Heart left ventricle (tissue), 16 donors: ENCODE data around the gene TC2N. TPM values are rescaled to one million over a fixed set of nuclear protein-coding genes. Genes with fewer than 3 reads are reported as not detected.
A peak's percentile ranks its signal among the peaks of the same experiment; 100 is the strongest.
"Not testable (repeated sequence)": the region's sequence is repeated elsewhere in the genome, so short reads cannot be mapped to it uniquely, and the experiment has no call there.

Experiments used
- ATAC-seq, 4 donors: fragments of 200-7000 bp; cut with Tn5 transposase; one replicate each; pipeline ENCODE4 v1.9.1; 2020 to 2022; ENCODE audit warnings: moderate library complexity in 4 of 4, mild to moderate bottlenecking in 3 of 4, moderate number of reproducible peaks in 1 of 4
- DNase-seq, 5 donors: peaks; one replicate each; pipeline ENCODE4 v3.0.0-alpha.2; 2020
- H3K27ac ChIP-seq, 12 donors: fragments of 200-600 bp; sonication (generic) in 4 of 12; one replicate each; pipeline versions ENCODE4 v1.5.0 to v1.8.0; 2016 to 2022; ENCODE audit warnings: mild to moderate bottlenecking in 2 of 12
- H3K27me3 ChIP-seq, 9 donors: fragments of 200-600 bp; sonication (generic) in 2 of 9; one replicate each; pipeline versions ENCODE4 v1.5.1 to v1.8.0; 2016 to 2022; ENCODE audit warnings: mild to moderate bottlenecking in 3 of 9
- H3K36me3 ChIP-seq, 9 donors: fragments of 200-600 bp; sonication (generic) in 2 of 9; one replicate each; pipeline versions ENCODE4 v1.5.0 to v1.8.0; 2018 to 2022; ENCODE audit warnings: mild to moderate bottlenecking in 2 of 9
- H3K4me1 ChIP-seq, 12 donors: fragments of 200-600 bp; sonication (generic) in 4 of 12; one replicate each; pipeline versions ENCODE4 v1.5.0 to v1.8.0; 2016 to 2022; ENCODE audit warnings: mild to moderate bottlenecking in 3 of 12
- H3K4me3 ChIP-seq, 12 donors: fragments of 200-600 bp; sonication (generic) in 4 of 12; one replicate each; pipeline versions ENCODE4 v1.5.0 to v1.8.0; 2017 to 2022; ENCODE audit warnings: mild to moderate bottlenecking in 9 of 12, moderate library complexity in 4 of 12
- H3K9me3 ChIP-seq, 12 donors: fragments of 200-600 bp; sonication (generic) in 4 of 12; one replicate each; pipeline versions ENCODE4 v1.5.0 to v1.8.0; 2016 to 2022; ENCODE audit warnings: mild to moderate bottlenecking in 1 of 12
- POLR2A ChIP-seq, 2 donors: fragments of 450-650 bp; IDR thresholded peaks; one replicate each; pipeline ENCODE4 v1.6.1; 2017; ENCODE audit warnings: antibody characterized with exemption in 2 of 2, mild to moderate bottlenecking in 2 of 2, moderate library complexity in 2 of 2
- WGBS, 4 donors: extraction: QIAGEN DNeasy Blood & Tissue Kit in 2 of 4; methylation state at CpG; one replicate each; pipeline versions ENCODE4 v1.1.5 to v1.1.7; 2013 to 2018; 5-methylcytosine and 5-hydroxymethylcytosine counted together
- intact Hi-C, 10 donors: fragments of 100-400 bp; cut with DNase I; formaldehyde crosslinking; loops; one replicate each; pipeline versions ENCODE4 v1.11.1 to v1.14.2; 2022
- polyA plus RNA-seq, 2 donors: library from polyadenylated mRNA; stranded (reverse); fragments of 200-250 nt; gene quantifications; one replicate each; pipeline ENCODE4 v1.2.3, GENCODE V29; 2013
- total RNA-seq, 9 donors: library from RNA; depleted of rRNA in 2 of 9; stranded (reverse); fragments of >200 nt in 2 of 9; fragmentation: NEBNext Ultra II Directional in 3 of 9; extraction: Animal tissue kit (Norgen Biotek cat#: 25700) in 3 of 9; gene quantifications; one replicate each; pipeline versions ENCODE4 v1.1.0 to v1.2.4, GENCODE V29; 2016 to 2023
- TF ChIP-seq, protein P1 (sequence below), 12 donors: fragments of 200-600 bp; sonication (generic) in 4 of 12; IDR thresholded peaks; one replicate each; pipeline versions ENCODE4 v1.5.0 to v1.8.0; 2018 to 2022; ENCODE audit warnings: antibody characterized with exemption in 12 of 12, mild to moderate bottlenecking in 5 of 12
- donor health status: ischemic (EF 13 %, LVEDD 7.1; RV severe dilation, severe dysfunction).
- donor health status: healthy with polysubstance abuse.
- donor health status: DM: no; HTN: yes; CAD: no.
- donor health status: DM: no; HTN: no; CAD: no.
- donor health status: ischemic (EF 25% LVEDD 6.9; RV normal size, moderate dysfunction).
- donor health status: ischemic (EF 25% LVEDD 5.7; RV mildly dilated, moderate dysfunction).
- donor health status: healthy.
- donor health status: DM: yes; HTN: yes; CAD: no.
- donor health status: ischemic (EF 35%, LVEDD 5.7; RV mildly dilated, moderate dysfunction).
- donor health status: nonischemic (EF 11% LVEDD 7.7; RV severe dilation, severe dysfunction).
- donor health status: DM: yes; HTN: yes; CAD: no.
- donor health status: PGD.
- donor health status: ischemic (EF 29% LVEDD 5.4; RV normal size, mild dysfunction).
- donor health status: nonischemic (EF 23%, LVEDD 6.1; RV moderate dilation, normal function).

Gene TC2N
- total and polyA plus RNA-seq, 11 donors = 1.1 to 17.1 (median 2.8) TPM

DNA sequence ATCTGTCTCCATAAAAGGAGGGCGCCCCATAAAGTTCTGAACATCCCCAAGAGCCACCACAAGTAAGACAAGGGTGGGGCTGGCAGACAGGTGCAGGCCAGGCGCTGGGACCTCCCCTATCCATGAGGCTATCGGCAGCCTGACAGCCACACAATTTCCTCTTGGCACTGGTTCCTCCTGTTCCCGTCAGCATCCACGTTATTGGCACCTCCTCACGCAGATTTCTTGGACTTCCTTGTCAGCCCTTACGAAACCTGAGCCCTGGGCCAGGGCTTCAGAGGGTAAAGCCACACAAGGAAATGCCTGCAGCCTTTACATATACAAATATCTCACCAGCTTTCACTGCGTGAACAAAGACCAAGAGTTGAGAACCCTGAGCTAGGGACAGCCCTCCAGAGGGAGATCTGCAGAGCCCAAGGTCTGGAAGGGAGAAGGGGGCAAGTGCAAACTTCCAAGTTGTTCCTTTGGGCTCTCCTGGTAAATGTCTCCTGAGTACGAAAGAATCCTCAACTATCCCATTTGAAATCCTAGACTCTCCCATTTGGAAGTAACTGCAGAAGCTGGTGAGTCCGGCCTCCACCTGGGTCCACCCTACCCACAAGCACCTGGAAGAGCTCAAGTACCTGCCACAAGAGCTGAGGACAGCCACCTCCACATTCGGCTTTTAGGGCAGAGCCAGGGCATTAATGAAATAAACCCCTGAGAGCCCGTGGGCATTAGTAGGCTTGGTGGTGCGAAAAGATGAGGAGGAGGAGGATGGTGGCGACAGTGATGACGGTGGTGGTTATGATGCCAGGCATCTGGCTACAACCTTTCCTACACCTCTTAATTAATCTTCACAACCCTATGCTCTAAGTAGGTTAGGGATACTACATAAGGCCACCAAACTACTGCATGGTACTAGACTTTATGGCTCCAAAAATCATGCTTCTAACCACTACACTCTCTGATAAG lies 5.5 kb upstream of the TC2N start:
- ATAC-seq = peak; percentile 66 to 86 (median 84)
- Histone ChIP-seq H3K9me3 (peaks cover 0 to 7% (median 0%) of the 10 kb centered on the region in 12 donors), H3K27ac (peak overlapping the region in 10 of 12 donors; percentile 4 to 70 (median 41)), H3K27me3 (peaks cover 0 to 5% (median 0%) of the 10 kb centered on the region in 9 donors), H3K4me1 (peaks cover 0 to 39% (median 9%) of the 10 kb centered on the region in 12 donors), H3K36me3 (peaks cover 0 to 85% (median 3%) of the 10 kb centered on the region in 9 donors), H3K4me3 (peak overlapping the region in 1 of 12 donors; percentile 27)
- 50 to 60% (median 56%) methylated on average over 14 to 15 of the region's 15 CpGs for WGBS, 4 donors
- TF ChIP-seq, protein P1, sequence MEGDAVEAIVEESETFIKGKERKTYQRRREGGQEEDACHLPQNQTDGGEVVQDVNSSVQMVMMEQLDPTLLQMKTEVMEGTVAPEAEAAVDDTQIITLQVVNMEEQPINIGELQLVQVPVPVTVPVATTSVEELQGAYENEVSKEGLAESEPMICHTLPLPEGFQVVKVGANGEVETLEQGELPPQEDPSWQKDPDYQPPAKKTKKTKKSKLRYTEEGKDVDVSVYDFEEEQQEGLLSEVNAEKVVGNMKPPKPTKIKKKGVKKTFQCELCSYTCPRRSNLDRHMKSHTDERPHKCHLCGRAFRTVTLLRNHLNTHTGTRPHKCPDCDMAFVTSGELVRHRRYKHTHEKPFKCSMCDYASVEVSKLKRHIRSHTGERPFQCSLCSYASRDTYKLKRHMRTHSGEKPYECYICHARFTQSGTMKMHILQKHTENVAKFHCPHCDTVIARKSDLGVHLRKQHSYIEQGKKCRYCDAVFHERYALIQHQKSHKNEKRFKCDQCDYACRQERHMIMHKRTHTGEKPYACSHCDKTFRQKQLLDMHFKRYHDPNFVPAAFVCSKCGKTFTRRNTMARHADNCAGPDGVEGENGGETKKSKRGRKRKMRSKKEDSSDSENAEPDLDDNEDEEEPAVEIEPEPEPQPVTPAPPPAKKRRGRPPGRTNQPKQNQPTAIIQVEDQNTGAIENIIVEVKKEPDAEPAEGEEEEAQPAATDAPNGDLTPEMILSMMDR (IDR thresholded peaks at IDR 0.05) = no peak
- TF ChIP-seq POLR2A (IDR thresholded peaks at IDR 0.05) = no peak
- DNase-seq = peak in 4 of 5 donors; percentile 66 to 75 (median 67)
- intact Hi-C loops = no loop called here

DNA sequence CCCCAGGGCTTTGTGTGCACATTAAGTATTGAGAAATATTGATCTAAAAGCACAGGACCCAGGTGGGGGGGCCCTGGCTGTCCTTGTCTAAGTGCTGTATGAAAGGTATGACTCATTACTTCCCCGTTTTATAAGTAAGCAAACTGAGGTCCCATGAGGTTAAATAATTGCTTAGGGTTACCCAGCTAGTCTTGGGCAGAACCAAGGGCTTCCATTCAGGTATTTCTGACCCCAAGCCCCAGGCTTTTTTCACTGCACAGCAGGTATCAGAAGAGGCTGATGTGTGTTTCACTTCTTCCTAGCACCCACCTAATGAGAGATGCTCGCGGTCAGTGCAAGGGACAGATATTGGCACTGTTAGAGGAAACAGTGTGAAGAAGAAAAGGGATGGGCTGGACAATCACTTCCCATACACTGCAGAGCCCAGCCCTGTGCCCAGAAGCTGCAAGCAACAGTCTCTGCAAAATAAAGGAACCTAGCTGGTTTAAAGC lies 4.7 kb upstream of the TC2N start:
- H3K9me3 ChIP-seq = peaks cover 0 to 9% (median 0%) of the 10 kb centered on the region in 12 donors
- peaks cover 0 to 5% (median 0%) of the 10 kb centered on the region in 9 donors for H3K27me3 ChIP-seq
- peaks cover 0 to 42% (median 9%) of the 10 kb centered on the region in 12 donors for H3K4me1 ChIP-seq
- H3K36me3 ChIP-seq = peaks cover 0 to 78% (median 3%) of the 10 kb centered on the region in 9 donors
- H3K27ac ChIP-seq = peak overlapping the region in 8 of 12 donors; percentile 4 to 70 (median 50)
- peak in 3 of 4 donors; percentile 16 to 47 (median 43) for ATAC-seq
- intact Hi-C loops = no loop called here
- DNase-seq = no peak
- peak overlapping the region in 1 of 12 donors; percentile 27 for H3K4me3 ChIP-seq
- no peak for TF ChIP-seq POLR2A (IDR thresholded peaks at IDR 0.05)
- WGBS, 4 donors = 40 to 61% (median 52%) methylated on average over 3 of the region's 3 CpGs

DNA sequence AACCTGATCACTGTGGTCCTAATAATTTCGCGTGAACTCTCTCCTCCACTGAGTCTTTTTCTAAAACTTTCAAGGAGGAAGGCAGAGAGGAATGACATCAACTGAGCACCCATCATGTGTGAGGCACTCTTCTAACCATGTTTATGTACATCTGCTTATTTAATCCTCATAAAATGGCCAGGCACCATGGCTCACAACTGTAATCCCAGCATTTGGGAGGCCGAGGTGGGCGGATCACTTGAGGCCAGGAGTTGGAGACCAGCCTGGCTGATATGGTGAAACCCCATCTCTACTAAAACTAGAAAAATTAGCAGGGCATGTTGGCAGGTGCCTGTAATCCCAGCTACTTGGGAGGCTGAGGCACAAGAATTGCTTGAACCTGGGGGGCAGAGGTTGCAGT lies 4.1 kb upstream of the TC2N start:
- H3K4me1 ChIP-seq = peaks cover 0 to 42% (median 9%) of the 10 kb centered on the region in 12 donors
- ATAC-seq, H3K27me3 ChIP-seq, H3K4me3 ChIP-seq, H3K9me3 ChIP-seq, intact Hi-C loops, DNase-seq: not testable (repeated sequence)
- 80 to 96% (median 92%) methylated on average over 4 of the region's 4 CpGs for WGBS, 4 donors
- H3K27ac ChIP-seq = peak overlapping the region in 4 of 12 donors; percentile 17 to 70 (median 57)
- peaks cover 0 to 71% (median 3%) of the 10 kb centered on the region in 9 donors for H3K36me3 ChIP-seq

DNA sequence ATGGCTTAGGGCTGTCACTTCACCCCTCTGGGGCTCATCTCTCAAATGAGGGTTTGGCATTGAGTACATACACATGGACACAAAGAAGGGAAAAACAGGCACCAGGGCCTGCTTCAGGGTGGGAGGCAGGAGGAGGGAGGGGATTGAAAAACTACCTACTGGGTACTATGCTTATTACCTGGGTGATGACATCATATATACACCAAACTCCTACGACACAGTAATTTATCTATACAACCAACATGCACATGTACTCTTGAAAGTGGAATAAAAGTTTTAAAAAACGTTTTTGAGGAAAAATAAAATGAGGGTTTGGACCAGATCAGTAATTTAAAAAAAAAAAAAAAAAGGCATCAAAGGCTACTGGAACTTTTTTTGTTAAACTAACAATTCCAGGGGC lies 3.6 kb upstream of the TC2N start:
- 32 to 54% (median 53%) methylated on average over 2 of the region's 2 CpGs for WGBS, 4 donors
- DNase-seq (no peak), ATAC-seq (no peak)
- Histone ChIP-seq H3K4me3 (no peak overlapping the region), H3K9me3 (peaks cover 0 to 9% (median 0%) of the 10 kb centered on the region in 12 donors), H3K27me3 (peaks cover 0 to 5% (median 0%) of the 10 kb centered on the region in 9 donors), H3K4me1 (peaks cover 0 to 42% (median 9%) of the 10 kb centered on the region in 12 donors), H3K27ac (peak overlapping the region in 1 of 12 donors; percentile 70), H3K36me3 (peaks cover 0 to 66% (median 3%) of the 10 kb centered on the region in 9 donors)
- TF ChIP-seq POLR2A (IDR thresholded peaks at IDR 0.05) = no peak
- TF ChIP-seq, protein P1 (IDR thresholded peaks at IDR 0.05) = no peak
- intact Hi-C loops = no loop called here

DNA sequence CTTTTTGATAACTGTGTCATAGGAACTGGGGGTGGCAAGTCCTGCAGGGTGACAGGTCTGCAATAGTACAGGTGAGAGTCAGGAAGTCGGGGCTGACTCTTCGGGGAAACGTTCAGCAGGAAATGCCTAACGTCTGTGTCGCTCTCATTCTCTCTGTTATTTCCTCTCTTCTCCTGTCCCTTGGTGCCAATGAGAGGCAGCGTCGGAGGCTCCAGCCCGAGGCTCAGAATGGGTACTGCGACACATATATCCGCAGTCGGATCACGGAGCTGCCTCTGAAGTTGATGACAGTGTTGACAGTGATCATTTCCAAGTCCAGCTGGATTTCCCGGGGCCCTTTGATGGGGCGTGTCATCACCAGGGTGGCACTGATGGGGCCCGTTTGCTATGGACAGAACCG lies 2.7 kb upstream of the TC2N start:
- TF ChIP-seq, protein P1 (IDR thresholded peaks at IDR 0.05) = no peak
- TF ChIP-seq POLR2A (IDR thresholded peaks at IDR 0.05) = no peak
- peaks cover 0 to under 1% (median 0%) of the 10 kb centered on the region in 9 donors for H3K27me3 ChIP-seq
- ATAC-seq = no peak
- no peak for DNase-seq
- intact Hi-C loops = no loop called here
- WGBS, 4 donors = 51 to 57% (median 54%) methylated on average over 15 to 16 of the region's 16 CpGs
- H3K4me1 ChIP-seq = peaks cover 0 to 42% (median 9%) of the 10 kb centered on the region in 12 donors
- peaks cover 0 to 57% (median 3%) of the 10 kb centered on the region in 9 donors for H3K36me3 ChIP-seq
- H3K27ac ChIP-seq = peak overlapping the region in 1 of 12 donors; percentile 70
- H3K4me3 ChIP-seq = peak overlapping the region in 1 of 12 donors; percentile 10
- H3K9me3 ChIP-seq = peaks cover 0 to 9% (median 0%) of the 10 kb centered on the region in 12 donors
